ENCODE measurements around the gene EPHA7.

GRCh38 chr6:93344333-93344835, 75.0 kb downstream of the EPHA7 start:
- TF ChIP-seq EZH2phosphoT487 (IDR thresholded peaks at IDR 0.05; ENCODE audit: borderline replicate concordance): no peak
- TF ChIP-seq CTCF (IDR thresholded peaks at IDR 0.05 in 2 of 3, conservative IDR thresholded peaks at IDR 0.05 in 1 of 3; ENCODE audit: borderline replicate concordance in 1 of 3, insufficient read depth in 1 of 3, low read depth in 2 of 3, low read length in 2 of 3): no peak
- no peak for TF ChIP-seq POLR2AphosphoS5 (IDR thresholded peaks at IDR 0.05; ENCODE audit: low read depth, low read length)
- TF ChIP-seq TCF7L2 (IDR thresholded peaks at IDR 0.05; ENCODE audit: borderline replicate concordance, extremely low read depth, insufficient read depth, insufficient read length): no peak
- TF ChIP-seq MAX (IDR thresholded peaks at IDR 0.05): no peak
